Activated T-helper 9 cell treated with anti-CD3 and anti-CD28 coated beads, Interleukin-2, amount 50 U/mL, for 16 hours (primary cell): Measurements from ENCODE around the gene TBX10.
"Not testable (repeated sequence)": the region's sequence is repeated elsewhere in the genome, so short reads cannot be mapped to it uniquely, and the experiment has no call there.

Source experiments
- DNase-seq: peaks from one replicate; pipeline ENCODE4 v3.0.0-alpha.2; 2020; ENCODE audit warnings: low read depth

TBX10 gene

GRCh38 chr11:67639438-67639859 is at the start of gene TBX10:
Gene TBX10 (minus strand): TSS chr11:67639763. CDS start chr11:67639472, 291 bp downstream.
- DNase-seq = no peak

- no peak for DNase-seq
These were observed 49.6 kb upstream of the TBX10 start for GRCh38 chr11:67689178-67689577.

GRCh38 chr11:67687986-67688385 is 48.4 kb upstream of the TBX10 start:
- DNase-seq = no peak

GRCh38 chr11:67685641-67686332 is 46.2 kb upstream of the TBX10 start:
- DNase-seq = not testable (repeated sequence)

GRCh38 chr11:67682126-67683034 is 42.8 kb upstream of the TBX10 start:
- DNase-seq = not testable (repeated sequence)

GRCh38 chr11:67680696-67681470 is 41.3 kb upstream of the TBX10 start:
- no peak for DNase-seq

GRCh38 chr11:67675058-67675747 is 35.6 kb upstream of the TBX10 start:
- no peak for DNase-seq

- DNase-seq = no peak
These were observed 34.9 kb upstream of the TBX10 start, which contains the start of gene ALDH3B2 for GRCh38 chr11:67674442-67674871. Gene ALDH3B2 (minus strand): TSS chr11:67674623. CDS start chr11:67666935, 7,688 bp downstream.

- no peak for DNase-seq
These were observed 34.3 kb upstream of the TBX10 start for GRCh38 chr11:67673902-67674301.

- DNase-seq = no peak
These were observed 33.8 kb upstream of the TBX10 start for GRCh38 chr11:67673358-67673757.

GRCh38 chr11:67671211-67671520 is 31.6 kb upstream of the TBX10 start:
- DNase-seq = no peak

- DNase-seq = no peak
These were observed 31.0 kb upstream of the TBX10 start for GRCh38 chr11:67670316-67671210.

- no peak for DNase-seq
These were observed 28.6 kb upstream of the TBX10 start for GRCh38 chr11:67668192-67668551.

GRCh38 chr11:67667490-67668191 is 28.1 kb upstream of the TBX10 start:
- no peak for DNase-seq

- no peak for DNase-seq
These were observed 27.3 kb upstream of the TBX10 start for GRCh38 chr11:67666676-67667489.

- DNase-seq = no peak
These were observed 26.7 kb upstream of the TBX10 start for GRCh38 chr11:67666303-67666645.

- no peak for DNase-seq
These were observed 26.2 kb upstream of the TBX10 start for GRCh38 chr11:67665541-67666302.

GRCh38 chr11:67664696-67665540 is 25.4 kb upstream of the TBX10 start:
- no peak for DNase-seq
